ENCODE data around the gene TOM1L2. TPM values are rescaled to one million over a fixed set of nuclear protein-coding genes. Genes with fewer than 3 reads are reported as not detected.
A peak's percentile ranks its signal among the peaks of the same experiment; 100 is the strongest.

The TOM1L2 gene
- total and polyA plus RNA-seq, 4 experiments from 2014 or later = 1.6 to 63.1 (median 35.7) TPM

DNA sequence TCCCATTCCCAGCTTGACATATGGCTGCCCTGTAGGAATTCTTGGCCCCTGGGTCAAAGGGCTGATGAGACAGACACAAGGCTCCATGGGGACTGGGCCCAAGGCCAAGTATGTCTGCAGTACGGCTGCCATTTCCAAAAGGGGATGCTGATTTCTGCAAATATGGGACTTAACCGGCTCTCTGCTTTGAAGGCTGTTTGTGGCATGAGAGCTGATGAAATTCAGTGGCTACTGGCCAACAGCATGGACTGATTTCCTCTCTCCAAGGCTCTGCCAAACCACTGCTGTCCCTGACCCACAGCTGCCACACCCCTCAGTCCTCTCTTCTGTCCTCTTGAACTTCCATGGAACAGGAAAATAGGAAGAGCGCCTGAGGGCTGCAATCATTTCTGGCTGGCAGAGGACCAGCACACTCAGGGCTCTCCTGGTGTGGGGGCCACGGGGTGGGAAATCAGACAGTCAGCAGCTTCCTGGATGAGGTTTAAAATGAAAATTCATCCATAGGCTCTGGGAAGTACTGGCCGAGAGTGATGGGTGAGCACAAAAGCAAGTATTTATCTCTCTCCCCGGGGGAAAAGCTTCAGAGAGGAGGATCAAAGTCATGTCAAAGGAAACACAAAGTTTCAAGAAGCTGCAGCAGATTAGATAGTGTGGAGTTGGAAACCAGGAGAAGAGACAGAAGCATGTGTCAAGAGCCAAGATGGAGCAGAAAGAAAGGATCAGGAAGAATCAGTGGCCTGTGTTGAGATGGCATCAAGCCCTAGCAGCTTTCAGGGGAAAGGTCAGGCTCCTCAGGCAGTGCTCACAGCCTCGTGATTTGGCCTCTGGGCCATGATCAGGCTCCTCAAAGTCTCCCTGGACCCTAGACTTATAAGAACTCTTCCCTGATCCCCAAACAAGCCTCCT is 71.3 kb downstream of the TOM1L2 start:
- Histone ChIP-seq H3K36me3 (ENCODE audit: insufficient read depth, low read length) (peaks cover 26% of the 10 kb centered on the region), H3K27ac (ENCODE audit: low read depth, low read length) (no peak overlapping the region), H3K9me3 (ENCODE audit: control insufficient read depth in 1 of 2, low read length in 2 of 2) (no peaks in the 10 kb centered on the region), H3K27me3 (ENCODE audit: insufficient read depth, low read length) (no peaks in the 10 kb centered on the region), H3K4me1 (ENCODE audit: insufficient read depth, low read length) (no peaks in the 10 kb centered on the region), H3K4me3 (ENCODE audit: low read length in 2 of 2) (no peak overlapping the region)
- Mint-ChIP-seq H3K9me3 (no peaks in the 10 kb centered on the region), H3K27me3 (no peaks in the 10 kb centered on the region), H3K4me3 (no peak overlapping the region), H3K36me3 (peaks cover 31 to 48% of the 10 kb centered on the region in 2 donors), H3K4me1 (peaks cover 0 to 5% (median under 1%) of the 10 kb centered on the region in 4 donors), H3K27ac (peak overlapping the region in 1 of 7 donors; percentile 48)
- ChIA-PET POLR2A (ENCODE audit: partially characterized antibody) (interaction anchor here (2.0 kb wide), 1 partner anchor 13 kb away, joined by 6 read pairs; no protein-coding TSS in a partner anchor), CTCF (ENCODE audit: partially characterized antibody) (no interaction called here)
- no peak for DNase-seq
- intact Hi-C loops (cut with micrococcal nuclease) = no loop called here

DNA sequence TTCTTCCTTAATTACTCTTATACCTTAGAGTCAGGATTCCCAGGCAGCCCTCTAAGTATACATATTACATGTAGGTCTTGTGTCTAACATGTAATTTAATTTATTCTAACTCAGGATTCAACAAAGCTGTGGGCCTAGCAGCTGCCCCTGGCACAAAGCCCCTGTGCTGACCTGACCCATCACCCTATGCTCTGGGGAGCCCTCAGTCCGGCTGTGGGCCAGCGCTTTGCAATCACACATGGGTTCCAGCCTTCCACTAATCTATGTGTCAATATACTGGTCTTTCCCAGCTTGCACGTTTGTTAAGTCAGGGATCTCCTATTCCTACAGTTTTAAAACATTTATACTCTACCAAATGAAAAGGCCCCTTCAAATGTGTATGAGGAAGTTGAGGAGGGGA is 72.7 kb downstream of the TOM1L2 start:
- no peak overlapping the region for H3K4me3 ChIP-seq (ENCODE audit: low read length in 2 of 2)
- Mint-ChIP-seq H3K4me3 (no peak overlapping the region), H3K27me3 (no peaks in the 10 kb centered on the region), H3K36me3 (peaks cover 28 to 51% of the 10 kb centered on the region in 2 donors), H3K9me3 (no peaks in the 10 kb centered on the region), H3K4me1 (peaks cover 0 to 3% (median under 1%) of the 10 kb centered on the region in 4 donors), H3K27ac (no peak overlapping the region)
- H3K27ac ChIP-seq (ENCODE audit: low read depth, low read length) = no peak overlapping the region
- no peak for DNase-seq
- no peaks in the 10 kb centered on the region for H3K27me3 ChIP-seq (ENCODE audit: insufficient read depth, low read length)
- intact Hi-C loops (cut with micrococcal nuclease) = loop anchor here (10.0 kb wide), 1 partner anchor 55 kb away; no protein-coding TSS in a partner anchor
- H3K36me3 ChIP-seq (ENCODE audit: insufficient read depth, low read length) = peaks cover 24% of the 10 kb centered on the region
- ChIA-PET POLR2A (ENCODE audit: partially characterized antibody) (no interaction called here), CTCF (ENCODE audit: partially characterized antibody) (interaction anchor here (0.6 to 1.3 kb wide), 2 partner anchors 10 to 134 kb away, joined by 3 read pairs; no protein-coding TSS in a partner anchor)
- no peaks in the 10 kb centered on the region for H3K4me1 ChIP-seq (ENCODE audit: insufficient read depth, low read length)
- H3K9me3 ChIP-seq (ENCODE audit: control insufficient read depth in 1 of 2, low read length in 2 of 2) = no peaks in the 10 kb centered on the region

- Mint-ChIP-seq H3K36me3 (peaks cover 35 to 59% of the 10 kb centered on the region in 2 donors), H3K27me3 (no peaks in the 10 kb centered on the region), H3K4me1 (peaks cover 0 to 3% (median under 1%) of the 10 kb centered on the region in 4 donors), H3K9me3 (no peaks in the 10 kb centered on the region), H3K4me3 (no peak overlapping the region), H3K27ac (no peak overlapping the region)
- Histone ChIP-seq H3K4me1 (ENCODE audit: insufficient read depth, low read length) (no peaks in the 10 kb centered on the region), H3K36me3 (ENCODE audit: insufficient read depth, low read length) (peaks cover 31% of the 10 kb centered on the region), H3K27me3 (ENCODE audit: insufficient read depth, low read length) (no peaks in the 10 kb centered on the region), H3K27ac (ENCODE audit: low read depth, low read length) (no peak overlapping the region), H3K4me3 (ENCODE audit: low read length in 2 of 2) (no peak overlapping the region), H3K9me3 (ENCODE audit: control insufficient read depth in 1 of 2, low read length in 2 of 2) (no peaks in the 10 kb centered on the region)
- no peak for DNase-seq
- POLR2A ChIA-PET (ENCODE audit: partially characterized antibody) = no interaction called here
- CTCF ChIA-PET (ENCODE audit: partially characterized antibody) = interaction anchor here (1.0 to 1.3 kb wide), 2 partner anchors 9 to 134 kb away, joined by 3 read pairs; no protein-coding TSS in a partner anchor
- intact Hi-C loops (cut with micrococcal nuclease) = loop anchor here (10.0 kb wide), 1 partner anchor 56 kb away; no protein-coding TSS in a partner anchor
Observed at GRCh38 chr17:17898673-17899072, 73.5 kb downstream of the TOM1L2 start.

DNA sequence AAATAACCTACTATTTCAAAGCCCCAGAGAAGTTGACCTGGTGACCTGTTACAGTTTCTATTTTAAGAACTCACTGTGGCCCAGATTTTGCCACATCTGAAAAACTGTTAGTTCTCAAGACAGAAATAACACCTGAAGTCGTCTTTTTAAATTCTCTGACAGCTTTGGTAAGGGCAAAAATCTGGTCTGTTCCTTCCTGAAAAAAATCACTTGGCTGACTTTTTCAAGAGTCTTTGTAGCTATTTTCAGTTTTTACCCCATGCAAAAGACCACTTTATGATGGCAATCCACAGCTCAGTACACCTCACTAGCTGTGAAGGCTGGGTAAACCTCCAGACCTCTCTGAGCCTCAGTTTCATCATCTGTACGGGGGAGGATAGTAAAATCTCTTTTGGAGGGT is 74.8 kb downstream of the TOM1L2 start:
- Mint-ChIP-seq H3K4me1 (peaks cover 0 to 3% (median under 1%) of the 10 kb centered on the region in 4 donors), H3K36me3 (peaks cover 42 to 70% of the 10 kb centered on the region in 2 donors), H3K27me3 (no peaks in the 10 kb centered on the region), H3K27ac (peak overlapping the region in 1 of 7 donors; percentile 22), H3K4me3 (no peak overlapping the region), H3K9me3 (no peaks in the 10 kb centered on the region)
- POLR2A ChIA-PET (ENCODE audit: partially characterized antibody) = no interaction called here
- Histone ChIP-seq H3K4me1 (ENCODE audit: insufficient read depth, low read length) (no peaks in the 10 kb centered on the region), H3K27ac (ENCODE audit: low read depth, low read length) (no peak overlapping the region), H3K36me3 (ENCODE audit: insufficient read depth, low read length) (peaks cover 37% of the 10 kb centered on the region), H3K27me3 (ENCODE audit: insufficient read depth, low read length) (no peaks in the 10 kb centered on the region), H3K4me3 (ENCODE audit: low read length in 2 of 2) (no peak overlapping the region), H3K9me3 (ENCODE audit: control insufficient read depth in 1 of 2, low read length in 2 of 2) (no peaks in the 10 kb centered on the region)
- no peak for DNase-seq
- intact Hi-C loops (cut with micrococcal nuclease) = loop anchor here (10.0 kb wide), 1 partner anchor 57 kb away; no protein-coding TSS in a partner anchor
- CTCF ChIA-PET (ENCODE audit: partially characterized antibody) = no interaction called here

DNA sequence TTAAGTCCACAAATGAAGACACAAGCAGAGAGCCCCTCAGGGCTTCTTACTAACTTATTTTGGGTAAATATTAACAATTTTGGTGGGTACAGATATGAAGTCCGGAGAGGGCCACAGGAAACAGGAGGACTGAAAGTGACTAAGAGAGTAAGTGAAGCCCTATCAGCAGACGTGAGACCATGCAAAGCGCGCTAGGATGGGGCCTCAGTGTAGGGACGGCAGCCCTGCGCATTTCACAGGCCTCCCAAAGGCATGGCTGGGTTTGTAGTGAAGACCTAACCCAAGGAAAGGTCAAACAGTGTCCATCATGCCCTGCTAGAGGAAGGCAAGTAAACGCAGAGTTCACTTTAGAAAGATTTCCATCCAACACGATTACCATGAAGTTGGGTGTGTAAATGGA is 75.5 kb downstream of the TOM1L2 start:
- intact Hi-C loops (cut with micrococcal nuclease) = loop anchor here (10.0 kb wide), 1 partner anchor 58 kb away; no protein-coding TSS in a partner anchor
- no peaks in the 10 kb centered on the region for H3K27me3 Mint-ChIP-seq
- Histone ChIP-seq H3K9me3 (ENCODE audit: control insufficient read depth in 1 of 2, low read length in 2 of 2) (no peaks in the 10 kb centered on the region), H3K4me3 (ENCODE audit: low read length in 2 of 2) (no peak overlapping the region), H3K27me3 (ENCODE audit: insufficient read depth, low read length) (no peaks in the 10 kb centered on the region), H3K27ac (ENCODE audit: low read depth, low read length) (no peak overlapping the region), H3K36me3 (ENCODE audit: insufficient read depth, low read length) (peaks cover 41% of the 10 kb centered on the region), H3K4me1 (ENCODE audit: insufficient read depth, low read length) (no peaks in the 10 kb centered on the region)
- H3K9me3 Mint-ChIP-seq = no peaks in the 10 kb centered on the region
- ChIA-PET CTCF (ENCODE audit: partially characterized antibody) (no interaction called here), POLR2A (ENCODE audit: partially characterized antibody) (no interaction called here)
- DNase-seq = no peak
- H3K4me1 Mint-ChIP-seq = peaks cover 0 to 3% (median under 1%) of the 10 kb centered on the region in 4 donors
- H3K4me3 Mint-ChIP-seq = no peak overlapping the region
- H3K27ac Mint-ChIP-seq = peak overlapping the region in 1 of 7 donors; percentile 42
- H3K36me3 Mint-ChIP-seq = peaks cover 47 to 75% of the 10 kb centered on the region in 2 donors

DNA sequence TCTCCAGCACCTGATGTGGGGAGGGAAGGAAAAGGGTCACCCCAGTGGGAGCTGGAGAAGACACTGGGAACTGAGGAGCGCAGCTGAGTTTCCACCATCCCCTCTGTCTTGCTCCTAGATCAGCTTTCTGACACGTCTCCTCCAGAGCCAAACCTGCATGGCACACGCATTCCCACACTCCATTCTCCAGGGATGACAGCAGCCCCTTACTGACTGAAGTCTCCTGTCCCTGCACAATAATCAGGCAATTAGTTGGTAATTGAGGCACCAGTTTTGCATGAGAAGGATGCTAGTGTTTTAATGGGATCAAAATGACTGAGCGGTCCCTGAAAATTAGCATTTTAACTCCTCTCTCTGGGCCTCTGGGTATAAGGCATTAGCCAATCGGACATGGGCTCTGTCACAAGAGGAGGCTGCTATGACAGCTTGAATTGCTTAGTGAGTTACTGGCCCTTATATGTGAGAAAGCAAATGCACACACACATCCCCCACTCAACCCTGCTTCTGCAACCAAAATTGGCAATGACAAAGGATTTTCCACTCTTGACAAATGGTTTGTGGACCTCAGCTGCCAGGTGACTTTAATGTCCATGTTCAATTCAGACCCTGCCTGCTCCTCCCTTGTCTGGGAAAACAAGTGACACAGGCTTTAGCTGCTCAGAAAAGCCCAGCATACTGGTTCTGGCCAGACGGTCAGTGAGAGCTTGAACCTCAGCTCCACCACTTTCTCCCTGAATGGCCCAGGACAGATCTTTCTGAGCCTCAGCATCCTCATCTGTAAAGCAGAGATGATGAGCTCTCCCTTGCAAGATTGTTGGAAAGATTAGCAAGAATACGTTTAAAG is 78.2 kb downstream of the TOM1L2 start:
- Histone ChIP-seq H3K9me3 (ENCODE audit: control insufficient read depth in 1 of 2, low read length in 2 of 2) (no peaks in the 10 kb centered on the region), H3K27me3 (ENCODE audit: insufficient read depth, low read length) (no peaks in the 10 kb centered on the region), H3K27ac (ENCODE audit: low read depth, low read length) (no peak overlapping the region), H3K4me3 (ENCODE audit: low read length in 2 of 2) (no peak overlapping the region), H3K36me3 (ENCODE audit: insufficient read depth, low read length) (peaks cover 39% of the 10 kb centered on the region), H3K4me1 (ENCODE audit: insufficient read depth, low read length) (no peaks in the 10 kb centered on the region)
- no peaks in the 10 kb centered on the region for H3K27me3 Mint-ChIP-seq
- ChIA-PET POLR2A (ENCODE audit: partially characterized antibody) (interaction anchor here (0.6 to 0.7 kb wide), 2 partner anchors 109 to 125 kb away, joined by 4 to 5 read pairs; no protein-coding TSS in a partner anchor), CTCF (ENCODE audit: partially characterized antibody) (interaction anchor here (1.9 kb wide), 1 partner anchor 139 kb away, joined by 6 read pairs; no protein-coding TSS in a partner anchor)
- DNase-seq = no peak
- H3K4me1 Mint-ChIP-seq = peaks cover 0 to 7% (median 4%) of the 10 kb centered on the region in 4 donors
- H3K27ac Mint-ChIP-seq = peak overlapping the region in 1 of 7 donors; percentile 42
- intact Hi-C loops (cut with micrococcal nuclease) = loop anchor here (10.0 kb wide), 1 partner anchor 61 kb away; no protein-coding TSS in a partner anchor
- H3K36me3 Mint-ChIP-seq = peaks cover 51 to 74% of the 10 kb centered on the region in 2 donors
- H3K4me3 Mint-ChIP-seq = no peak overlapping the region
- H3K9me3 Mint-ChIP-seq = no peaks in the 10 kb centered on the region

All from CD4-positive, alpha-beta memory T cell (primary cell).